Left ventricle myocardium inferior (tissue), 1 donor: ENCODE data around the gene CDH15. TPM values are rescaled to one million over a fixed set of nuclear protein-coding genes. Genes with fewer than 3 reads are reported as not detected.

Source experiments
- DNase-seq: peaks from one replicate; pipeline ENCODE4 v3.0.0-alpha.2; 2020
- H3K27ac ChIP-seq: fragments of 200-600 bp; replicated peaks from 2 replicates; pipeline ENCODE4 v1.8.0; 2021
- H3K27me3 ChIP-seq: fragments of 200-600 bp; 2 replicates; pipeline ENCODE4 v1.8.0; 2021; ENCODE audit warnings: low read depth
- H3K36me3 ChIP-seq: fragments of 200-600 bp; 2 replicates; pipeline ENCODE4 v1.8.0; 2021
- H3K4me1 ChIP-seq: fragments of 200-600 bp; 2 replicates; pipeline ENCODE4 v1.8.0; 2021
- H3K4me3 ChIP-seq: fragments of 200-600 bp; 2 replicates; pipeline ENCODE4 v1.8.0; 2021; ENCODE audit warnings: mild to moderate bottlenecking, moderate library complexity
- H3K9me3 ChIP-seq: fragments of 200-600 bp; replicated peaks from 2 replicates; pipeline ENCODE4 v1.8.0; 2021
- CTCF ChIP-seq: fragments of 200-600 bp; IDR thresholded peaks from 2 replicates; pipeline ENCODE4 v1.8.0; 2021; ENCODE audit warnings: antibody characterized with exemption, mild to moderate bottlenecking, borderline replicate concordance
- intact Hi-C: fragments of 100-400 bp; cut with micrococcal nuclease; formaldehyde crosslinking; loops from one replicate; pipeline ENCODE4 v1.11.0; 2022
- total RNA-seq: library from RNA; stranded (reverse); fragmentation: NEBNext Ultra II Directional; extraction: Animal tissue kit (Norgen Biotek cat#: 25700); gene quantifications from one replicate; pipeline ENCODE4 v1.2.1, GENCODE V29; 2021
- donor health status: DM: no; HTN: yes; CAD: no; lungs with severe emphysema.

The CDH15 gene
- total RNA-seq, 1 donor from 2014 or later: not detected

DNA sequence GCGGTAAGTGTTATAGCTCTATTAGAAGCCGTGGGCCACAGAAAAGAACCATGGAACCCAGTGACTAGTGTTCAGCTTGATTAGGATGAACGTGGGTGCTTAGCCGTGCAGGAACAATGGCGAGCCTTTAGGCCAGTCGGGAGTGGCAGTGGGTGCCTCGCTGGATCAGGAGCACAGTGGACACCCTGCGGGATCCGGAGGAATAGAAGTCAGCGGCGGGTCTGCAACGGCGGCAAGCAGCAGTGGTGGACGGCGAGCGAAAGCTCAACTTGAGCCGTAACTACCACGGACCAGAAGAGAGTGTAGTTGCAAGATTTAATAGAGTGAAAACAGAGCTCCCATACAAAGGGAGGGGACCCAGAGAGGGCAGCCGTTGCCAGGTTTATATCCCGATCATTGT, 37.3 kb upstream of the CDH15 start:
- H3K36me3 ChIP-seq: peaks cover 63% of the 10 kb centered on the region
- H3K9me3 ChIP-seq: peaks cover 15% of the 10 kb centered on the region
- no peak for TF ChIP-seq CTCF
- peak; percentile 1 for DNase-seq
- H3K4me3 ChIP-seq: no peak overlapping the region
- no peak overlapping the region for H3K27ac ChIP-seq
- no peaks in the 10 kb centered on the region for H3K27me3 ChIP-seq
- no peaks in the 10 kb centered on the region for H3K4me1 ChIP-seq
- intact Hi-C loops: no loop called here

DNA sequence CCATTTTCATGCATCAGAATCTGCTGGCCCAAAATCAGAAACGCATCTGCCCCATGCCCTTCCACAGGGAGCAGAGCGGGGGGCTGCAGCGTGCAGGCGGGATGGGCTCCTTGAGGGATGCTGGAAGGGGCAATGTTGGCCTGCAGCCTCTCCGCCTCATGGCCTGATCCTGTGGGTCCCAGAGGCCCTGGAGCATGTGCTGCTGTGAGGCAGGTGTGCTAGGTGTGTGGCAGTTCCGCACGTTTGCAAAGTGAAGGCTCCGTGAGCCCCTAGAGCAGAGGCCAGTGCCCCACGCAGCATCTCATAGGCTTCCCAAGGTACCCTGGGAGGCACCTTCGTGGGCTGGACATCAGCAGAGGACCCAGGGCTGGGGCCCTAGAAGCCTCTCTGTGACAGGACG, 36.4 kb upstream of the CDH15 start:
- no peaks in the 10 kb centered on the region for H3K27me3 ChIP-seq
- peaks cover 59% of the 10 kb centered on the region for H3K36me3 ChIP-seq
- H3K9me3 ChIP-seq: peaks cover 6% of the 10 kb centered on the region
- TF ChIP-seq CTCF: no peak
- intact Hi-C loops: no loop called here
- no peak overlapping the region for H3K4me3 ChIP-seq
- no peaks in the 10 kb centered on the region for H3K4me1 ChIP-seq
- no peak overlapping the region for H3K27ac ChIP-seq
- DNase-seq: peak; percentile 5

DNA sequence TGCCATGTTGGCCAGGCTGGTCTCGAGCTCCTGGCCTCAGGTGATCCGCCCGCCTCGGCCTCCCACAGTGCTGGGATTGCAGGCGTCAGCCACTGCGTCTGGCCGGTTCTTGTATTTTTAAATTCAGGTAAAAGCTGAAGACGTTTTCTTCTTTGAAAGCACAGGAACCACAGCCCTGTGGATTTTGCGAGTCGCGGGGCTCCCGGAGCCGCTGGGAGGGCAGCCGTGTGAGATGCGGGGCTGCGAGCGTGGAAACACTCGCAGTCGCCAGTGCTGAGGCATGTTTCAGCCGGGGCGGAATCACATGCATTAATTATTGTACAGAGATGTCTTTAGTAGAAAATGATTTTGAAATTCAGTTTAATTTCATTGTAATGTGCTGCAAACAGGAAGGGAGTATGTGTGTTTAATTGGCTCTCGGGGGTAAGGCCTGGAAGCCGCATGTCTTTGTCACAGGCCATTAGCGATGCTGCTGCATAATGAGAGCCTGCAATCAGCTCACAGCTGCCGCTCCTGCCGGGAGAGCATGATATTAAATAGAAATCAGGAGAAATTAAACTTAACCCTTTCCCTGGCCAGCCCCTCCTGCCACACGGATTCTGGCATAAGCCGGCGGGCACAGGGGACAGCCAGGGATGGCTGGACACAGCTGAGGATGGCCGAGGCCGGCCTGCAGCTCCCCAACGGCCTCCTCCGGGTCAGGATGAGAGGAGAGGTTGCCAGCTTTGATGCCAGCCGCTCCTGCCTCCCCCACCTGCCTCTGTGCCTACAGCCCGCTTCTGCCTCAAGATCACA, 35.4 kb upstream of the CDH15 start:
- Histone ChIP-seq H3K9me3 (no peaks in the 10 kb centered on the region), H3K36me3 (peaks cover 64% of the 10 kb centered on the region), H3K27ac (no peak overlapping the region), H3K27me3 (no peaks in the 10 kb centered on the region), H3K4me3 (no peak overlapping the region), H3K4me1 (no peaks in the 10 kb centered on the region)
- intact Hi-C loops: no loop called here
- DNase-seq: no peak
- no peak for TF ChIP-seq CTCF

DNA sequence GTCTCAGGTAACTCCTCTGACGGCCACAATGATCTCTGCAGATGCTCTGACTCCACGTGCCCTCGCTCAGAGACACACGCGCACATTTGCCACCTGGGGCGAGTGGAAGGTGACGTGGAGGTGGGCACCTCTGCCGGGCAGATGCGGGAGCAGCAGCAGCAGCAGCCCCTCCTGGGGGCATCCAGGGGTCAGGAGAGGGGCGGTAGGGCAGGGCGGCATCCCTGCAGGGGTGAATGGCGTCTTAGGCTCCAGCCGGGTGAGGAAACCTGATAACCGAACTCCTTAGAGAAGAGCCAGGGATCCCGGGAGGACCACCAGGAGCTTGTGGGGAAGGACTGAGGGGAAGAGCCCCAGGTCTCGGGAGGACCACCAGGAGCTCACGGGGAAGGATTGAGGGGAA, 34.6 kb upstream of the CDH15 start:
- Histone ChIP-seq H3K4me1 (no peaks in the 10 kb centered on the region), H3K27me3 (no peaks in the 10 kb centered on the region), H3K9me3 (no peaks in the 10 kb centered on the region), H3K4me3 (no peak overlapping the region), H3K27ac (no peak overlapping the region), H3K36me3 (peaks cover 71% of the 10 kb centered on the region)
- intact Hi-C loops: no loop called here
- DNase-seq: no peak
- TF ChIP-seq CTCF: no peak

GRCh38 chr16:89137666-89138512, 33.7 kb upstream of the CDH15 start:
- TF ChIP-seq CTCF: no peak
- Histone ChIP-seq H3K4me1 (no peaks in the 10 kb centered on the region), H3K9me3 (no peaks in the 10 kb centered on the region), H3K27me3 (no peaks in the 10 kb centered on the region), H3K36me3 (peaks cover 63% of the 10 kb centered on the region), H3K4me3 (no peak overlapping the region), H3K27ac (no peak overlapping the region)
- intact Hi-C loops: no loop called here
- no peak for DNase-seq
